HTR-8/SVneo (cell line): ENCODE measurements around the gene PELI1.
"Not testable (repeated sequence)": the region's sequence is repeated elsewhere in the genome, so short reads cannot be mapped to it uniquely, and the experiment has no call there.

Experiments
- DNase-seq: peaks from one replicate; pipeline ENCODE4 v3.0.0; 2011; ENCODE audit warnings: low spot score, mixed read lengths; ENCODE audit not compliant: insufficient read length
- FAIRE-seq: peaks from 2 replicates; lab custom pipeline; 2011; peaks lifted over from hg19 to GRCh38; lab: Jason Lieb, UNC

The PELI1 gene

GRCh38 chr2:64094663-64095382, 49.4 kb downstream of the PELI1 start:
- FAIRE-seq, result no peak
- no peak for DNase-seq

GRCh38 chr2:64093341-64093740, 50.9 kb downstream of the PELI1 start:
- DNase-seq, result no peak
- no peak for FAIRE-seq

DNA sequence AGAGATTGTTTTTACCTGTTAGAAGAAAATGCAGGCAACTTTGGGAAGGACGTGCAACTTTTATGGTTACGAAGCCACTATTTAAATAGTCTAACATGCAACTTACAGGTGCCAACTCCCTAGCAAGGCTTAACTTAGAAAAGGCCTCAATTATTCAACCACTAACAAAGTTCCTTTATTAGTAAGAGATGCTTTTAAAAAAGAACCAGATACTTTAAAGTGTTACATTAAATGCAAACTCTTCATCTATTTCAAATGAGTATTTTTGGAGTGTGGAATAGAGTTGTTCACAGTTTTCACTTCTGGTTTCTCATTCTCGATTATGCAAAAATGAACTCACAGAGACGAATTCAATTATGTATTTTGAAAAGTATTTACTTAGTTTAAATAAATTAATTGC, 51.7 kb downstream of the PELI1 start:
- FAIRE-seq, result no peak
- no peak for DNase-seq

- no peak for FAIRE-seq
- DNase-seq, result no peak
Observed at GRCh38 chr2:64090264-64090663, 54.0 kb downstream of the PELI1 start.

- DNase-seq, result no peak
- FAIRE-seq, result no peak
Observed at GRCh38 chr2:64086347-64087082, 57.7 kb downstream of the PELI1 start.

DNA sequence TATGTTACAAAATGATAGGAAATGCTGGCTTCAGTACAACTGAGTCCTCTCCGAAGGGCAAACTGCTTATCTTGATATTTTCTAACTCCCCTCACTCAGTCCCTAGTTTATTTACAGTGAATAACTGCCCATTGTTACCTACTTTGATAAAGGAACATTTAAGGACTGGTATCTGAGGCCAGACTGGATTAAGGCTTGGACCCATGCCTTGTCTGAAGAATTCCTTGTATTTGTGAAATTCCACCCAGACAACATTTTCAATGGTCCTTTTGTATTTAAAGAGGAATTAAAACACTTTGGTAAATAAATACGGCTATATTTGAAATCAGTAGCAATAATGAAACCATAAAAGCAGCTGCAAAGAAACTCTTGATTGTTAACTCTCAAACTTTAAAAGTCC, 58.3 kb downstream of the PELI1 start:
- FAIRE-seq, result no peak
- no peak for DNase-seq

DNA sequence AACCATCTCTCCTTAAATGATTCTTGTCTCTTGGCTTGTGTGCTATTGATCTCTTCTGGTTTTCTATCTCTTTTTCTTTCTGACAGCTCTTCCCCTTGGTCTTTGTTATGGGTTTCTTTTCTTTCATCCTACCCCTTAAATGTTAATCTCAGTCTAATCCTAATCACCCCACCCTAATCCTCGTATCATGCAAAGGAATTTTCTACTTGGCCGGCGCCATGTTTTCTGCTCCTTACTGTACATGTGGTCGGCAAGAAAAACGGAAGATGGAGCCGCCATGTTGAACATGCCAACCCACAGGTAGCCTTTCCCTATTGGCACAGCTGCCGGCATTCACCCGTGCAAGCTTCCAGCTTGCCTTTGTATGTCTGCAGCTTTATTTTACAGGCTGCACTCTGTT, 63.2 kb downstream of the PELI1 start:
- no peak for FAIRE-seq

DNA sequence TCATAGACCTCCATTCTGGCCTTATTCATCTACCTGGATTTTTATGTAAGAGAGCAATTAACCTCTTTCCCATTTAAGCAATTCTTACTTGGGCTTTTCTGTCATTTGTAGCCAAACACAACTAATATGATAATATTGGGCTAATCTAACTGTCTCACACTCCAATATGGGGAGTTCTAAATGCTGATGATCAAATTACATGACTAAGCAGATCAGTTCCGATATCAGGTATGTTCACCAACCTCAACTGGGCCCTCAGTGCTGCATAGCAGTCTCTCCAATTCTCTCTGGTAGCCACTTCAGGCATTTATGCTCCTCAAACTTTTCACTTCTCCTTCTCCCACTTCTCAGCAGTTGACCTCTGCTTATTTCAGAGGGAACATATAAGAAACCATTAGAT, 64.0 kb downstream of the PELI1 start:
- DNase-seq, result no peak
- no peak for FAIRE-seq

More for the DNA sequence above, 63.2 kb downstream of the PELI1 start:
- DNase-seq, result no peak

- DNase-seq, FAIRE-seq: not testable (repeated sequence)
Observed at GRCh38 chr2:64079688-64080087, 64.5 kb downstream of the PELI1 start.

DNA sequence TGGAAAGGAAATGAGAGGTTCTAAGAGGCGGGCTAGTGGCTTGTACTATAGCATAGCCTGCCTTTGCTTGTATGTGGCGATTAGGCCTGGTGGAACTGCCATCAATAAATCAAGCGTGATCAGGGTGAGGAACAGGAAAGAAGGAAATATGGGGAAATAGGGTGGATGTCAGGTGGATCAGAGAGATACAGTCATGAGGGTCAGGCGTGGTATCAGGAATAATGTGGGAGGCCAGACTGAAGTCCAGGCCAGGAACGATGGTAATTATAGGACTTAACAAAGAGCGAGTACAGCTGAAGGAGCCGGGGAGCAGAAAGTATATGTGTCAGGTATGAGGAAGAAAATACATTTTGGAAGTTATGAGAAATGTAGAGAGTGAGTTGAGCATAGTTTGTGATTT, 67.4 kb downstream of the PELI1 start:
- DNase-seq, FAIRE-seq: not testable (repeated sequence)

GRCh38 chr2:64074616-64075015, 69.6 kb downstream of the PELI1 start:
- DNase-seq, FAIRE-seq: not testable (repeated sequence)

DNA sequence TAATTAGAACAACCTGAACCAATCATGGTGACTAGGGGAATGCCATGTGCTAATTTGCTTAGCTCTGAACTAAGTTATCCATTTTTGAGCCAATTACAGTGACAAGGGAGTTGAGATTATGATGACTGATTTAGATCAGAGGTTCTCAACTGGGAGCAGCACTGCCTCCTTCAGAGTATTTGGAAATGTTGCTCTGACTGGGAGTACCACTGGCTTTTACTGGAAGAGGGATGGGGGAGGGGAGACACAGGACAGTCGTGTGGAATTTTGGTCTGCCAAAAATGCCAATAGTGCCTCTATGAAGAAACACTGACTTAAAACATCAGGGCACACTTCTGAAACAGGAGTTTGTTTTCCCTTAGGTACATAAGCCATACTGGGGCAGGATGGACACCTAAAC, 76.9 kb downstream of the PELI1 start:
- FAIRE-seq (no peak), DNase-seq (no peak)

GRCh38 chr2:64065516-64065915, 78.7 kb downstream of the PELI1 start:
- FAIRE-seq (no peak), DNase-seq (no peak)

GRCh38 chr2:64063924-64064331, 80.3 kb downstream of the PELI1 start:
- DNase-seq (no peak), FAIRE-seq (no peak)

GRCh38 chr2:64063454-64063853, 80.8 kb downstream of the PELI1 start:
- DNase-seq, result no peak
- no peak for FAIRE-seq

- FAIRE-seq (no peak), DNase-seq (no peak)
Observed at GRCh38 chr2:64062840-64063239, 81.4 kb downstream of the PELI1 start.

DNA sequence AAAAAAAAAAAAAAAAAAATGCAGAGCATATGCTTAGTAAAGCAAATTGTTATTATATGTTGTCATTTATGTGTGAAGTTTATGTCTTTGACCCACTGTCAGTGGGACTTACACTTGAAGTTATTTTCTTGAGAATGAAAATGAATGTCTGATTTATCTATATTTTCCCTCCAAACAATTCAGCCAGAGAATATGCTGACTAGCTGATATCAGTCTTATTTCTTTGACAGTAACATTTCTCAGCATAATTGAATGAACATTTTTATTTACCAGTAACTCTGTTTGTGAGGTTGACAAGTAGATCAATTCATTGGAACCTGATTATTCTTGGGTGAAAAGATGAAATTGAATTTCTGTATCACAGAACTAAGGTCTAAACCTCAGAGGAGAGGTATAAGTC, 85.0 kb downstream of the PELI1 start:
- no peak for DNase-seq
- FAIRE-seq, result no peak

- FAIRE-seq, result no peak
- DNase-seq, result no peak
Observed at GRCh38 chr2:64056021-64056420, 88.2 kb downstream of the PELI1 start.

DNA sequence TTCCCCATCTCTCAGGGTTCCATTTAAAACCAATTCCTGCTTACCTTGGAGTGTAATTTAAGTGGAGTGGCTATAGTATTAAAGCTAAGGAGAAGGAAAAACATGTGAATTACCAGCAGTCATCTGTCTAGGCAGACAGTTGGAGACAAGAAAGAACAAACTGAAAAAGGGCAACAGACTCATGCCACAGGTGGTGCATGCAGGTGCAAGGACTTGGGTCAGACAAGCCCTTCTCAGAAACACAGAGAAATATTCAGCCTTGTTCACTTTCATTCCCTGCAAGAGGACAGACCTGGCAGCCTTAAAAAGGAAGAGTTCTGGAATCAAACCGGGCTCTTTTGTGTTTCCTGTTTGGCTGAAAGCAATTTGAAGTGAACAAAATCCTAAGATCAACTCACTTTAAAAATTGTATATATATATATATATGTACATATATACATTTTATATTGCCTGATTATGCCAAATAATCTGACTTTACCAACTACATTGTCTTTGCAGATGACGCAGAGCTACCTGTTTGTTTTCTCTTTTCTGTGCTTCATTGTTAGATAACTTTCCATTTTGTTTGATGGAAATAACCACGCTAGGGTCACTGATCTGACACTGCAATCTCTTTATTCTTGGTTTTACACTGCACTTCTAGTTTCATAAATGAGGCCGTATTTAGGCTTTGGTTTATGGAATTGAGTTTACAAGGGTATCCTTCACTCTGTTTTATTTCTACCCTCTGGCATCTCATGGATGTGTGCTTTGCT, 89.9 kb downstream of the PELI1 start:
- FAIRE-seq (no peak), DNase-seq (no peak)

GRCh38 chr2:64052463-64053241, 91.6 kb downstream of the PELI1 start:
- DNase-seq (no peak), FAIRE-seq (no peak)
